Fibroblast of the aortic adventitia (primary cell): Measurements from ENCODE around the gene AMPD3. TPM values are rescaled to one million over a fixed set of nuclear protein-coding genes. Genes with fewer than 3 reads are reported as not detected.

ENCODE experiments used
- DNase-seq: peaks from one replicate; pipeline ENCODE4 v3.0.0-alpha.2; 2010; ENCODE audit warnings: low read depth
- H3K4me3 ChIP-seq: 2 replicates; pipeline ENCODE4 v1.5.1; 2011; ENCODE audit warnings: low read depth, mild to moderate bottlenecking, control low read depth, low read length, moderate library complexity
- total RNA-seq: library from RNA; depleted of rRNA; stranded (reverse); fragments of >200 nt; gene quantifications from 2 replicates; pipeline ENCODE4 v1.2.3, GENCODE V29; 2012; ENCODE audit warnings: low replicate concordance
- TF ChIP-seq, protein P1 (sequence below): IDR thresholded peaks from 2 replicates; pipeline ENCODE4 v1.5.1; 2011; ENCODE audit warnings: mild to moderate bottlenecking, low read length, control low read depth, inconsistent platforms; ENCODE audit not compliant: insufficient read depth

AMPD3 gene
- total RNA-seq, 1 donor: 7.0 TPM

DNA sequence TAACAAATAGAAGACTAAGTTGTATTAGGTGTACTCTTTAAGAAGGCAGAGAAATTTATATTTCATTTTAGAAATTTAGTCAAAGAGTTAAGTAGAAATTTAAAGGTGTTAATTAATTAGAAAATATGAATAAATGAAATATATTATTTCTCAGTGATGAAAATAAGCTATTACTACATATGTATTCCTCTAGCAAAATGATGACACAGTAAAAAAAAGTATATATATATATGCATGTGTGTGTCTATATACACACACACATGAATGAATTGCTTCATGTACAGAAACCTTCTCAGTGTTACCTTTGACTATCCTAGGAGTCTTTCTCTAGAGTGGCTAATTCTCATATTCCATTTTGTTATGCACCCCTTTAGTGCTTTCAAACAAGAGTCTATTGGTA is 78.3 kb downstream of the AMPD3 start:
- DNase-seq: no peak
- no peak overlapping the region for H3K4me3 ChIP-seq
- TF ChIP-seq, protein P1, sequence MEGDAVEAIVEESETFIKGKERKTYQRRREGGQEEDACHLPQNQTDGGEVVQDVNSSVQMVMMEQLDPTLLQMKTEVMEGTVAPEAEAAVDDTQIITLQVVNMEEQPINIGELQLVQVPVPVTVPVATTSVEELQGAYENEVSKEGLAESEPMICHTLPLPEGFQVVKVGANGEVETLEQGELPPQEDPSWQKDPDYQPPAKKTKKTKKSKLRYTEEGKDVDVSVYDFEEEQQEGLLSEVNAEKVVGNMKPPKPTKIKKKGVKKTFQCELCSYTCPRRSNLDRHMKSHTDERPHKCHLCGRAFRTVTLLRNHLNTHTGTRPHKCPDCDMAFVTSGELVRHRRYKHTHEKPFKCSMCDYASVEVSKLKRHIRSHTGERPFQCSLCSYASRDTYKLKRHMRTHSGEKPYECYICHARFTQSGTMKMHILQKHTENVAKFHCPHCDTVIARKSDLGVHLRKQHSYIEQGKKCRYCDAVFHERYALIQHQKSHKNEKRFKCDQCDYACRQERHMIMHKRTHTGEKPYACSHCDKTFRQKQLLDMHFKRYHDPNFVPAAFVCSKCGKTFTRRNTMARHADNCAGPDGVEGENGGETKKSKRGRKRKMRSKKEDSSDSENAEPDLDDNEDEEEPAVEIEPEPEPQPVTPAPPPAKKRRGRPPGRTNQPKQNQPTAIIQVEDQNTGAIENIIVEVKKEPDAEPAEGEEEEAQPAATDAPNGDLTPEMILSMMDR: no peak

GRCh38 chr11:10534316-10534715 is 79.3 kb downstream of the AMPD3 start:
- no peak overlapping the region for H3K4me3 ChIP-seq
- TF ChIP-seq, protein P1: no peak
- no peak for DNase-seq

- no peak for DNase-seq
- TF ChIP-seq, protein P1: no peak
- H3K4me3 ChIP-seq: no peak overlapping the region
These were observed 82.5 kb downstream of the AMPD3 start for GRCh38 chr11:10537600-10537999.

- H3K4me3 ChIP-seq: no peak overlapping the region
- DNase-seq: no peak
- TF ChIP-seq, protein P1: no peak
These were observed 83.9 kb downstream of the AMPD3 start for GRCh38 chr11:10538924-10539323.

DNA sequence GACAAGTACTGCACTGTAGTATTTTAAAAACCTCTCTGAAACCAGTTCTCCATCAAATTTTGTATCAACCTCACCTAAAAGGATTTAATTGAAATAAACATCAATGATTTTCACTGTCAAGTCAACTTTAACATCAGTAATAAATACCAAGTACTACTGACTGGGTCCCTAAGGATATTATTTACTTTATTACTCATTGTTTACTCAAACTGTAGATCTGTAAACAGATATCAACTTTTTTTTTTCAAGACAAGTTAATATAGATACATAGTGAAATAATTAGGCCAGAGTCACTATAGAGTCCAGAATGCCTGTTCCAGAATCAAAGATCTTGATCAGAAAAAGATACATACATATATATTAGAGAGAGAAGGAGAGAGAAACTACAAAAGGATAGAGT is 84.3 kb downstream of the AMPD3 start:
- H3K4me3 ChIP-seq: peak overlapping the region; percentile 89
- TF ChIP-seq, protein P1: no peak
- no peak for DNase-seq

DNA sequence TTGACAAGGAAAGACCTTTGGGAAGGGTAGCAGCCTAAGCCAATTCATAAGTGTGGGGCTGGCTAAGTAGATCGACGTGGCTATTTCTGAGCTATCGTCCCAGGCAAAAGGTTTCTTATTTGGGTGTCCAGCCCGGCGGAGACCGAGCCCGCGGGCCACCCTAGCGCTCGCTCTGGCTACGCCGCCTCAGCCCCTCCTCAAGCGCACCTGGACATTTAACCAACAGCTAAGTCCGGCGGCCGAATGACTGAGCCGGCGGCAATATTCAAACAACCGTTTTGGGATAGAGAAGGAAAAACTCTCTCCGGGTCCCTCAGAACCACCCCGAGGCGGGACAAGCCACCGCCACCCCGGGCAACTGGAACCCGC is 85.5 kb downstream of the AMPD3 start:
- TF ChIP-seq, protein P1: no peak
- H3K4me3 ChIP-seq: peak overlapping the region; percentile 89
- DNase-seq: peak; percentile 33

GRCh38 chr11:10540915-10541560 is 86.0 kb downstream of the AMPD3 start, which contains the start of gene RNF141:
TSS of gene RNF141 (minus strand) at chr11:10541187. CDS start at chr11:10534158, 7,029 bp downstream.
- peak within 1 kb of the TSS; percentile 89 for H3K4me3 ChIP-seq
- peak; percentile 83 for DNase-seq
- TF ChIP-seq, protein P1: peak; percentile 85
